SK-N-SH treated with all-trans-retinoic acid at 6 μM for 48 hours (cell line): ENCODE data around the gene CLPSL1.

Experiments used
- ATAC-seq: fragments of 200-7000 bp; cut with Tn5 transposase; 3 replicates; pipeline ENCODE4 v1.9.1; 2020; ENCODE audit warnings: mild to moderate bottlenecking, moderate library complexity
- ARNTL ChIP-seq: fragments of 450-650 bp; formaldehyde crosslinking; IDR thresholded peaks from 2 replicates; pipeline ENCODE4 v1.5.0; 2020; ENCODE audit warnings: low read depth, mild to moderate bottlenecking, moderate library complexity, borderline replicate concordance
- BACH2 ChIP-seq: fragments of 250-450 bp; sonication (Bioruptor Pico); IDR thresholded peaks from 2 replicates; pipeline ENCODE4 v1.9.0; 2021; ENCODE audit warnings: mild to moderate bottlenecking, borderline replicate concordance
- CREB5 ChIP-seq: fragments of 250-450 bp; sonication (Bioruptor Pico); IDR thresholded peaks from 2 replicates; pipeline ENCODE4 v1.5.1; 2020; ENCODE audit warnings: low read depth, mild to moderate bottlenecking, moderate library complexity
- CSDC2 ChIP-seq: fragments of 250-450 bp; sonication (Bioruptor Pico); IDR thresholded peaks from 2 replicates; pipeline ENCODE4 v1.5.0; 2020; ENCODE audit warnings: mild to moderate bottlenecking, moderate library complexity
- CSRNP3 ChIP-seq: fragments of 250-450 bp; sonication (Bioruptor Pico); IDR thresholded peaks from 2 replicates; pipeline ENCODE4 v1.5.1; 2021; ENCODE audit warnings: mild to moderate bottlenecking, moderate library complexity
- ESRRG ChIP-seq: fragments of 250-450 bp; sonication (Bioruptor Pico); IDR thresholded peaks from 2 replicates; pipeline ENCODE4 v1.6.1; 2021; ENCODE audit warnings: mild to moderate bottlenecking
- GLIS3 ChIP-seq: fragments of 250-450 bp; sonication (Bioruptor Pico); IDR thresholded peaks from 2 replicates; pipeline ENCODE4 v1.5.0; 2020; ENCODE audit warnings: mild to moderate bottlenecking, moderate library complexity
- ISL1 ChIP-seq: fragments of 250-450 bp; sonication (Bioruptor Pico); IDR thresholded peaks from 2 replicates; pipeline ENCODE4 v2.1.2; 2022; ENCODE audit warnings: mild to moderate bottlenecking, moderate library complexity
- OSR1 ChIP-seq: fragments of 250-450 bp; sonication (Bioruptor Pico); IDR thresholded peaks from 2 replicates; pipeline ENCODE4 v1.8.0; 2022; ENCODE audit warnings: moderate library complexity, mild to moderate bottlenecking, inconsistent platforms
- PATZ1 ChIP-seq: fragments of 250-450 bp; sonication (Bioruptor Pico); IDR thresholded peaks from 2 replicates; pipeline ENCODE4 v1.8.0; 2020; ENCODE audit warnings: mild to moderate bottlenecking, moderate library complexity, borderline replicate concordance
- PPARA ChIP-seq: fragments of 250-450 bp; sonication (Bioruptor Pico); IDR thresholded peaks from 2 replicates; pipeline ENCODE4 v1.5.0; 2020; ENCODE audit warnings: mild to moderate bottlenecking, borderline replicate concordance
- RARB ChIP-seq: fragments of 250-450 bp; sonication (Bioruptor Pico); IDR thresholded peaks from 2 replicates; pipeline ENCODE4 v1.8.0; 2021; ENCODE audit warnings: mild to moderate bottlenecking, moderate library complexity
- TCF4 ChIP-seq: fragments of 250-450 bp; sonication (Bioruptor Pico); IDR thresholded peaks from 2 replicates; pipeline ENCODE4 v1.8.0; 2021; ENCODE audit warnings: mild to moderate bottlenecking, moderate library complexity, borderline replicate concordance
- TOX ChIP-seq: fragments of 250-450 bp; sonication (Bioruptor Pico); IDR thresholded peaks from 2 replicates; pipeline ENCODE4 v1.8.0; 2021; ENCODE audit warnings: mild to moderate bottlenecking, moderate library complexity, borderline replicate concordance
- TSHZ2 ChIP-seq: fragments of 250-450 bp; sonication (Bioruptor Pico); IDR thresholded peaks from 2 replicates; pipeline ENCODE4 v1.5.0; 2020; ENCODE audit warnings: mild to moderate bottlenecking, moderate library complexity
- ZC3H10 ChIP-seq: fragments of 250-450 bp; sonication (Bioruptor Pico); IDR thresholded peaks from 2 replicates; pipeline ENCODE4 v1.5.1; 2021; ENCODE audit warnings: mild to moderate bottlenecking, moderate library complexity
- ZFP3 ChIP-seq: fragments of 250-450 bp; sonication (Bioruptor Pico); IDR thresholded peaks from 2 replicates; pipeline ENCODE4 v1.5.0; 2020; ENCODE audit warnings: mild to moderate bottlenecking, moderate library complexity
- ZFP30 ChIP-seq: fragments of 450-650 bp; formaldehyde crosslinking; IDR thresholded peaks from 2 replicates; pipeline ENCODE4 v1.5.0; 2022; ENCODE audit warnings: mild to moderate bottlenecking, moderate library complexity
- ZNF565 ChIP-seq: fragments of 450-650 bp; formaldehyde crosslinking; conservative IDR thresholded peaks from 2 replicates; pipeline ENCODE4 v1.5.0; 2020; ENCODE audit warnings: low read depth, mild to moderate bottlenecking, moderate library complexity
- ZNF70 ChIP-seq: fragments of 450-650 bp; formaldehyde crosslinking; IDR thresholded peaks from 2 replicates; pipeline ENCODE4 v1.5.0; 2020; ENCODE audit warnings: mild to moderate bottlenecking, moderate library complexity
- ZNF8 ChIP-seq: fragments of 450-650 bp; formaldehyde crosslinking; IDR thresholded peaks from 2 replicates; pipeline ENCODE4 v1.5.0; 2020; ENCODE audit warnings: mild to moderate bottlenecking, moderate library complexity

CLPSL1 gene

GRCh38 chr6:35780719-35781118 lies at the start of gene CLPSL1:
Gene CLPSL1 (plus strand): TSS chr6:35781019. CDS start chr6:35781111, 92 bp downstream.
- ATAC-seq, result no peak
- TF ChIP-seq ZNF565 (CRISPR knock-in tag), result no peak
- no peak for TF ChIP-seq TSHZ2 (CRISPR knock-in tag)
- TF ChIP-seq, all 23 proteins: peak for 0

- TF ChIP-seq TCF4 (no peak), BACH2 (CRISPR knock-in tag) (0 out of 2 replicates have a peak, but pooled peaks have one; percentile 31)
- peak; percentile 66 for ATAC-seq
Observed at GRCh38 chr6:35731414-35731735, 49.4 kb upstream of the CLPSL1 start.

GRCh38 chr6:35731736-35732532 lies 48.9 kb upstream of the CLPSL1 start:
- ATAC-seq, result peak; percentile 67
- no peak for TF ChIP-seq BACH2 (CRISPR knock-in tag)
- no peak for TF ChIP-seq TOX (CRISPR knock-in tag)
- no peak for TF ChIP-seq ISL1 (CRISPR knock-in tag)
- TF ChIP-seq ARNTL, result no peak
- no peak for TF ChIP-seq OSR1
- TF ChIP-seq GLIS3 (CRISPR knock-in tag), result peak; percentile 60; the same call in 1 of the 2 replicates
- TF ChIP-seq CSRNP3, result no peak
- peak; percentile 28; the same call in 1 of the 2 replicates for TF ChIP-seq TCF4
- TF ChIP-seq PPARA (CRISPR knock-in tag), result no peak
- TF ChIP-seq ZNF70, result no peak
- no peak for TF ChIP-seq ZNF565 (CRISPR knock-in tag)
- peak; percentile 93; the same call in 1 of the 2 replicates for TF ChIP-seq PATZ1 (CRISPR knock-in tag)
- no peak for TF ChIP-seq ZFP30
- no peak for TF ChIP-seq CSDC2 (CRISPR knock-in tag)
- TF ChIP-seq RARB (CRISPR knock-in tag), result no peak
- no peak for TF ChIP-seq CREB5 (CRISPR knock-in tag)
- TF ChIP-seq ESRRG (CRISPR knock-in tag), result no peak

- ATAC-seq, result no peak
- no peak for TF ChIP-seq PATZ1 (CRISPR knock-in tag)
- no peak for TF ChIP-seq TOX (CRISPR knock-in tag)
- TF ChIP-seq ZFP3 (CRISPR knock-in tag), result no peak
- no peak for TF ChIP-seq ZNF8 (CRISPR knock-in tag)
- no peak for TF ChIP-seq ZC3H10 (CRISPR knock-in tag)
- no peak for TF ChIP-seq ZNF565 (CRISPR knock-in tag)
- no peak for TF ChIP-seq ISL1 (CRISPR knock-in tag)
- no peak for TF ChIP-seq TSHZ2 (CRISPR knock-in tag)
- no peak for TF ChIP-seq ZFP30
- no peak for TF ChIP-seq OSR1
- no peak for TF ChIP-seq BACH2 (CRISPR knock-in tag)
- TF ChIP-seq CSDC2 (CRISPR knock-in tag), result no peak
- no peak for TF ChIP-seq TCF4
- TF ChIP-seq CSRNP3, result no peak
- no peak for TF ChIP-seq ZNF70
Observed at GRCh38 chr6:35733633-35734032, 47.2 kb upstream of the CLPSL1 start.
